ENCODE measurements around the gene GPC3.

DNA sequence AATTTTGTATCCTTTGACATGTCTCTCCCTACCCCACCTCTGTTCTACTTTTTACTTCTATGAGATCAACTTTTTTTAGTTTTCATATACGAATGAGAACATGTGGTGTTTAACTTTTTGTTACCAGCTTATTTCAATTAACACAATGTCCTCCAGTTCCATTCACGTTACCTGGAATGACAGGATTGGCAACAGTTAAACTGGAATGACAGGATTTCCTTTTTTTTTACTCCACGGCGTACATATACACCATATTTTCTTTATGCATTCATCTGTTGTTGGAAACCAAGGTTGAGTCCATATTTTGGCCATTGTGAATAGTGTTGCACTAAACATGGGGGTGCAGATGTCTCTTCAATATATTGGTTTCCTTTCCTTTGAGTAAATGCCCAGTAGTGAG lies 398.3 kb downstream of the GPC3 start:
- TF ChIP-seq, protein P1, sequence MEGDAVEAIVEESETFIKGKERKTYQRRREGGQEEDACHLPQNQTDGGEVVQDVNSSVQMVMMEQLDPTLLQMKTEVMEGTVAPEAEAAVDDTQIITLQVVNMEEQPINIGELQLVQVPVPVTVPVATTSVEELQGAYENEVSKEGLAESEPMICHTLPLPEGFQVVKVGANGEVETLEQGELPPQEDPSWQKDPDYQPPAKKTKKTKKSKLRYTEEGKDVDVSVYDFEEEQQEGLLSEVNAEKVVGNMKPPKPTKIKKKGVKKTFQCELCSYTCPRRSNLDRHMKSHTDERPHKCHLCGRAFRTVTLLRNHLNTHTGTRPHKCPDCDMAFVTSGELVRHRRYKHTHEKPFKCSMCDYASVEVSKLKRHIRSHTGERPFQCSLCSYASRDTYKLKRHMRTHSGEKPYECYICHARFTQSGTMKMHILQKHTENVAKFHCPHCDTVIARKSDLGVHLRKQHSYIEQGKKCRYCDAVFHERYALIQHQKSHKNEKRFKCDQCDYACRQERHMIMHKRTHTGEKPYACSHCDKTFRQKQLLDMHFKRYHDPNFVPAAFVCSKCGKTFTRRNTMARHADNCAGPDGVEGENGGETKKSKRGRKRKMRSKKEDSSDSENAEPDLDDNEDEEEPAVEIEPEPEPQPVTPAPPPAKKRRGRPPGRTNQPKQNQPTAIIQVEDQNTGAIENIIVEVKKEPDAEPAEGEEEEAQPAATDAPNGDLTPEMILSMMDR (IDR thresholded peaks at IDR 0.05) = no peak
- TF ChIP-seq EP300 (IDR thresholded peaks at IDR 0.05) (no peak), POLR2AphosphoS5 (IDR thresholded peaks at IDR 0.05) (no peak), POLR2A (IDR thresholded peaks at IDR 0.05) (no peak)

Measured in suprapubic skin (tissue), 4 donors.